ENCODE measurements around the gene DGLUCY. TPM values are rescaled to one million over a fixed set of nuclear protein-coding genes. Genes with fewer than 3 reads are reported as not detected.

The DGLUCY gene
- total RNA-seq, 1 experiment from 2014 or later = 26.7 TPM

DNA sequence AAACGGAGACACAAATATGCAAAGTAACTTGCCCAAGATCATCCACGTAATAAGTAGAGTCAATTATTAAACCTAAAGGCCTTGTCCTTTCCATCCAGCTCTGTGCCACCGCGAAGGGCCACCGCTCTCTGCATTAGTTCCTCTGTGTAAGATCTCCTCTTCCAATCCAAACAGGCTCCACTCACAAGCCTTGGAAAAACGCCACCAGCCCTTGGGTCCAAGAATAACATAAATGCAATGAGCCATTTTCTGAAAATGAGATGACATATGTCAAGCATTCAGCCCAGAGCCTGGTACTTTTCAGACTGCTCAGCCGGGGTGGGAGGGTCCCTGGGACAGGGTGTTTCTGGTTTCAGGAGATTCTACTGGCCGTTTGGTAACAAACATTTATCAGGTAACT lies 30.0 kb downstream of the DGLUCY start:
- BruUV-seq (replicated peaks) = no TSS peak
- no peaks in the 10 kb centered on the region for H3K27me3 ChIP-seq (replicated peaks; ENCODE audit: insufficient read depth, low read depth, low read length, poor library complexity)
- intact Hi-C loops (cut with micrococcal nuclease; ENCODE audit: unreplicated experiment) = loop anchor here (1.0 to 2.0 kb wide), 2 partner anchors 59 to 215 kb away; no protein-coding TSS in a partner anchor
- ChIA-PET CTCF (interaction anchor here (1.4 kb wide), 1 partner anchor 29 kb away, joined by 12 read pairs; no protein-coding TSS in a partner anchor), POLR2A (ENCODE audit: low non-redundant PET) (no interaction called here)
- peaks cover 75% of the 10 kb centered on the region for H3K4me1 ChIP-seq (ENCODE audit: insufficient read depth, low read length, poor library complexity, severe bottlenecking)
- no peaks in the 10 kb centered on the region for H3K9me3 ChIP-seq (ENCODE audit: low read depth, low read length, poor library complexity, severe bottlenecking)
- no peak overlapping the region for H3K4me3 ChIP-seq (ENCODE audit: low read depth, low read length, poor library complexity, severe bottlenecking)
- DNase-seq (ENCODE audit: low spot score) = peak; percentile 38
- peak overlapping the region; percentile 89 for H3K27ac ChIP-seq (ENCODE audit: low read depth, low read length, poor library complexity, severe bottlenecking)
- no peaks in the 10 kb centered on the region for H3K36me3 ChIP-seq (ENCODE audit: insufficient read depth, low read length, poor library complexity, severe bottlenecking)
- no peak for TF ChIP-seq EZH2 (IDR thresholded peaks at IDR 0.05; ENCODE audit: borderline replicate concordance, low read depth, low read length, poor library complexity, severe bottlenecking)
- TF ChIP-seq, protein P1, sequence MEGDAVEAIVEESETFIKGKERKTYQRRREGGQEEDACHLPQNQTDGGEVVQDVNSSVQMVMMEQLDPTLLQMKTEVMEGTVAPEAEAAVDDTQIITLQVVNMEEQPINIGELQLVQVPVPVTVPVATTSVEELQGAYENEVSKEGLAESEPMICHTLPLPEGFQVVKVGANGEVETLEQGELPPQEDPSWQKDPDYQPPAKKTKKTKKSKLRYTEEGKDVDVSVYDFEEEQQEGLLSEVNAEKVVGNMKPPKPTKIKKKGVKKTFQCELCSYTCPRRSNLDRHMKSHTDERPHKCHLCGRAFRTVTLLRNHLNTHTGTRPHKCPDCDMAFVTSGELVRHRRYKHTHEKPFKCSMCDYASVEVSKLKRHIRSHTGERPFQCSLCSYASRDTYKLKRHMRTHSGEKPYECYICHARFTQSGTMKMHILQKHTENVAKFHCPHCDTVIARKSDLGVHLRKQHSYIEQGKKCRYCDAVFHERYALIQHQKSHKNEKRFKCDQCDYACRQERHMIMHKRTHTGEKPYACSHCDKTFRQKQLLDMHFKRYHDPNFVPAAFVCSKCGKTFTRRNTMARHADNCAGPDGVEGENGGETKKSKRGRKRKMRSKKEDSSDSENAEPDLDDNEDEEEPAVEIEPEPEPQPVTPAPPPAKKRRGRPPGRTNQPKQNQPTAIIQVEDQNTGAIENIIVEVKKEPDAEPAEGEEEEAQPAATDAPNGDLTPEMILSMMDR (conservative IDR thresholded peaks at IDR 0.05; ENCODE audit: low read depth, low read length) = no peak

DNA sequence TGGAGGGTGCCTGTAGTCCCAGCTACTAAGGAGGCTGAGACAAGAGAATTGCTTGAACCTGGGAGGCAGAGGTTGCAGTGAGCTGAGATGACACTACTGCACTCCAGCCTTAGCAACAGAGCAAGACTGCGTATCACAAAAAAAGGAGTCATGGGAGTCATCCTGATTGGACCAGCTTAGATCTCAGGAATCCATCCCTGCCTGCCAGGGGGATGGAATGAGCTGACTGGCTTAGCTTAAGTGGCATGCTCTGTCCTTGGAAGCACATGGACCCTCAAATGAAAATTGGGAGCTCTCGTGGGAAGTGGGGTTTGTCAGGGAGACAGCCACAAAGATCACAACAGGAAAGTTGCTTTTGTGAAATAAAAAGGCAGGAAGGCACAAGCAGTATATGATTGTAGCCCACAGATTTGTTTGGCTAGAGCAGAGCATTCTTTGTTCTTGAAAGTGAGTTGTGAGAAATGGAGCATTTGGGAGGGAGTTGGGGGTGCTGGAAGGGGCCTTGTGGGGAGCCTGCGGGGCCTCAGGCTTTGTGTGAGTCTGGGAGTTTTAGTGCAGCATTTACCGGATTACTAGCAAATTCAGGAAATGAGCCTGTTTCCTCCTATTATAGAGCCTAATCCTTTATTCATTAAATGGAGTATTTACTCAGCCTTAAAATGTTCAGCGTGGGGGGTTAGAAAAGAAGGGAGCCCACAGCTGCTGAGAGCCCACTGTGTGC lies 30.7 kb downstream of the DGLUCY start:
- peak overlapping the region; percentile 89 for H3K27ac ChIP-seq (ENCODE audit: low read depth, low read length, poor library complexity, severe bottlenecking)
- H3K27me3 ChIP-seq (replicated peaks; ENCODE audit: insufficient read depth, low read depth, low read length, poor library complexity) = no peaks in the 10 kb centered on the region
- no peak overlapping the region for H3K4me3 ChIP-seq (ENCODE audit: low read depth, low read length, poor library complexity, severe bottlenecking)
- peaks cover 80% of the 10 kb centered on the region for H3K4me1 ChIP-seq (ENCODE audit: insufficient read depth, low read length, poor library complexity, severe bottlenecking)
- DNase-seq (ENCODE audit: low spot score) = peak; percentile 98
- no peaks in the 10 kb centered on the region for H3K36me3 ChIP-seq (ENCODE audit: insufficient read depth, low read length, poor library complexity, severe bottlenecking)
- intact Hi-C loops (cut with micrococcal nuclease; ENCODE audit: unreplicated experiment) = loop anchor here (1.0 to 2.0 kb wide), 2 partner anchors 60 to 215 kb away; no protein-coding TSS in a partner anchor
- TF ChIP-seq, protein P1 (conservative IDR thresholded peaks at IDR 0.05; ENCODE audit: low read depth, low read length) = no peak
- no peak for TF ChIP-seq EZH2 (IDR thresholded peaks at IDR 0.05; ENCODE audit: borderline replicate concordance, low read depth, low read length, poor library complexity, severe bottlenecking)
- CTCF ChIA-PET = interaction anchor here (0.5 to 1.4 kb wide), 2 partner anchors 12 to 29 kb away, joined by 7 to 12 read pairs; no protein-coding TSS in a partner anchor
- H3K9me3 ChIP-seq (ENCODE audit: low read depth, low read length, poor library complexity, severe bottlenecking) = no peaks in the 10 kb centered on the region
- no TSS peak for BruUV-seq (replicated peaks)
- POLR2A ChIA-PET (ENCODE audit: low non-redundant PET) = no interaction called here

DNA sequence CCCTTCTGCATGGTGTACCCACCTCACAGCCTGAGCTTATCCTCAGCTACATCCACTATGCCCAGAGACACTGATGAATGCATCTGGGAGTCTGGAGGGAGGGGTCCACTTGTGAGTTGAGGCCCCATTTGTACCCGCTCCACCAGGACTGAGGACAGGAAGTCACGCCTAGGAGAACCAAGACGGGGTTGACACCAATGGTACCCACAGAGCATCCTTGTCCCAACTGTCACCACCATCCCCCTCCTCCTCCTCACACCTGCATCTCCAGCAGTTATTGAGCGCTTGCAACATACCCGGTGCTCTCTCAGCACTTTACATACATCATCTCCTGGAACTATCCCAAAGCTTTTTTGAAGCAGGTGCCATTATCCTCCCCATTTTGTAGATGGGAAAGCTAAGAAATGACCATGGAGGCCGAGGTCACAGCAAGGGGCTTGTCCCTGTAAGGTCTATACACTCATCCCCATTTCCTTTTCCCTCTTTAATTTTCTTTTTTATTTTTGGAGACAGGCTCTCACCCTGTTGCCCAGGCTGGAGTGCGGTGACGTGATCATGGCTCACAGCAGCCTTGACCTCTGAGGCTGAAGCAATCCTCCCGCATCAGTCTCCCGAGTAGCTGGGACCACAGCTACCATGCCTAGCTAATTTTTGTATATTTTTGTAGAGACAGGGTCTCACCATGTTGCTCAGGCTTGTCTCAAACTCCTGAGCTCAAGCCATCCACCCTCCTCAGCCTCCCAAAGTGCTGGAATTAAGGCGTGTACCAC lies 31.7 kb downstream of the DGLUCY start:
- H3K36me3 ChIP-seq (ENCODE audit: insufficient read depth, low read length, poor library complexity, severe bottlenecking) = no peaks in the 10 kb centered on the region
- no peak overlapping the region for H3K27ac ChIP-seq (ENCODE audit: low read depth, low read length, poor library complexity, severe bottlenecking)
- ChIA-PET CTCF (interaction anchor here (1.4 kb wide), 1 partner anchor 28 kb away, joined by 12 read pairs; no protein-coding TSS in a partner anchor), POLR2A (ENCODE audit: low non-redundant PET) (no interaction called here)
- no peaks in the 10 kb centered on the region for H3K27me3 ChIP-seq (replicated peaks; ENCODE audit: insufficient read depth, low read depth, low read length, poor library complexity)
- no peak for DNase-seq (ENCODE audit: low spot score)
- H3K4me3 ChIP-seq (ENCODE audit: low read depth, low read length, poor library complexity, severe bottlenecking) = no peak overlapping the region
- H3K4me1 ChIP-seq (ENCODE audit: insufficient read depth, low read length, poor library complexity, severe bottlenecking) = peaks cover 78% of the 10 kb centered on the region
- intact Hi-C loops (cut with micrococcal nuclease; ENCODE audit: unreplicated experiment) = loop anchor here (2.0 kb wide), 1 partner anchor 61 kb away; no protein-coding TSS in a partner anchor
- H3K9me3 ChIP-seq (ENCODE audit: low read depth, low read length, poor library complexity, severe bottlenecking) = no peaks in the 10 kb centered on the region
- no TSS peak for BruUV-seq (replicated peaks)
- TF ChIP-seq, protein P1 (conservative IDR thresholded peaks at IDR 0.05; ENCODE audit: low read depth, low read length) = no peak
- TF ChIP-seq EZH2 (IDR thresholded peaks at IDR 0.05; ENCODE audit: borderline replicate concordance, low read depth, low read length, poor library complexity, severe bottlenecking) = no peak
